ENCODE measurements around the gene PTRHD1.
"Not testable (repeated sequence)": the region's sequence is repeated elsewhere in the genome, so short reads cannot be mapped to it uniquely, and the experiment has no call there.

The PTRHD1 gene

DNA sequence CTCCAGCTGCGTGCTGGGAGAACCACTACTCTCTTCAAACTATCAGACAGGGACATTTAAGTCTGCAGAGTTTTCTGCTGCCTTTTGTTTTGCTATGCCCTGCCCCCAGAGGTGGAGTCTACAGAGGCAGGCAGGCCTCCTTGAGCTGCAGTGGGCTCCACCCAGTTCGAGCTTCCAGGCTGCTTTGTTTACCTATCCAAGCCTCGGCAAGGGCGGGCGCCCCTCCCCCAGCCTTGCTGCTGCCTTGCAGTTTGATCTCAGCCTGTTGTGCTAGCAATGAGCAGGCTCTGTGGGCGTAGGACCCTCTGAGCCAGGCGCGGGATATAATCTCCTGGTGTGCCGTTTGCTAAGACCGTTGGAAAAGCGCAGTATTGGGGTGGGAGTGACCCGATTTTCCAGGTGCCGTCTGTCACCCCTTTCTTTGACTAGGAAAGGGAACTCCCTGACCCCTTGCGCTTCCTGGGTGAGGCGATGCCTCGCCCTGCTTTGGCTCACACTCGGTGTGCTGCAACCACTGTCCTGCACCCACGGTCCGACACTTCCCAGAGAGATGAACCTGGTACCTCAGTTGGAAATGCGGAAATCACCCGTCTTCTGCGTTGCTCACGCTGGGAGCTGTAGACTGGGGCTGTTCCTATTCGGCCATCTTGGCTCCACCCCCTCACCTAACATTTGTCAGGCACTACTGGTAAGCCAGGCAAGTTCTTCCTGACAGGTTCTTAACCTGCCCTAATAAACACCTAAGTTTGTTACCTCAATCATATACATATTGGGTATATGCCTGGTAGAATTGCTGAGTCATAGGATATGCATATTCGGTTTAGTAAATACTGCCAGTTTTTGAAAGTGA is 12.8 kb upstream of the PTRHD1 start:
- DNase-seq: not testable (repeated sequence)

- DNase-seq: not testable (repeated sequence)
These were observed 7.3 kb upstream of the PTRHD1 start for GRCh38 chr2:24800487-24800886.

DNA sequence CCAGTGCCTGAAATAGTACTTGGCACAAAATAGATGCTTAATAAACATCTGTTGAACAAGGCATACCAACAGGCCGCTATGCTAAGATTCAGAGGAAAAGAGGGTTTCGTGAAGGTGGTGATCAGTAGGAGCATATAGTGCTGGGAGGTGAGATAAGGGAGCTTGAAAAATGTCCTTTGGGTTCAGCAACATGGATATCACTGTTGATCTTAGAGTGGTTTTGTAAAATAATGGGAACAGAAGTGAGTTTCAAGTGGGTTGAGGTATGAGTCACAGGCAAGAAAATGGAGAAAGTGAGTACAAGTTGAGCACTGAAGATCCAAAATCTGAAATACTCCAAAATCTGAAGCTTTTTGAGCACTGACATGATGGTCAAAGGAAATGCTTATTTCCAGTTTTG is 4.5 kb upstream of the PTRHD1 start:
- DNase-seq: no peak

- no peak for DNase-seq
These were observed 707 bp upstream of the PTRHD1 start for GRCh38 chr2:24793761-24794435.

DNA sequence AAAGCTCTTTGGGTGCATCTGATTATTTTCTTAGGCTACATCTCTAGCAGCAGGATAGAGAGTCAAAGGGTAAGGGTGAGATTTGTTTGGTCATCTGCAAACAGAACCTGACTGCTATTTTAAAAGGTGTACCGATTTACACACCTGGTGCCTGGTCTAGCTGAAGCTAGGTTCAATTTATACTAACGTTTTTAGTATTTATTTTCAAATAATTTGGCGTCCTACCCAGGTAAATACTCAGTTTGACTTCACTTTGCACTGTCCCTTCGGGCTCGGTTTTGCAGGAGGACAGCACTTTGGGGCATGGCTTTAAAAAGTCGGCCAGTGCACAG is 683 bp downstream of the PTRHD1 start:
- DNase-seq: no peak

DNA sequence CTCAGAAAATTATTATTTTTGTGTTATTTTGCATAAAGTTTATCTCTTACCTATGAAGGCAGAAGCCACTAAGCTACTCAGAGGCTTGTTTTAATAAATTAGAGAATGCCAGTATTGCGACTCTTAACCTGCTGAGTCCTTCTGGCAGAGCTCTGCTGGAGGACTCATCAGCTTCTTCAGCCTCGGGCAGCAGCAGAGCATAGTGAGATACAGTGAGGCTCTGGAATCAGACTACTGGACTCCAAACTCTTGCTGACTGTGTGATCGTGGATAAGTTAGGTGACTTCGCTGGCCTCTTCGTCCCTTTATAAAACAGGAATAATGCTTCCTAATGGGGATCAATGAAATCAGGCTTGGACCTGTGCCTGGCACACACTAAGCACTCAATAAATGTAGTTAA is 1.7 kb downstream of the PTRHD1 start:
- DNase-seq: no peak

DNA sequence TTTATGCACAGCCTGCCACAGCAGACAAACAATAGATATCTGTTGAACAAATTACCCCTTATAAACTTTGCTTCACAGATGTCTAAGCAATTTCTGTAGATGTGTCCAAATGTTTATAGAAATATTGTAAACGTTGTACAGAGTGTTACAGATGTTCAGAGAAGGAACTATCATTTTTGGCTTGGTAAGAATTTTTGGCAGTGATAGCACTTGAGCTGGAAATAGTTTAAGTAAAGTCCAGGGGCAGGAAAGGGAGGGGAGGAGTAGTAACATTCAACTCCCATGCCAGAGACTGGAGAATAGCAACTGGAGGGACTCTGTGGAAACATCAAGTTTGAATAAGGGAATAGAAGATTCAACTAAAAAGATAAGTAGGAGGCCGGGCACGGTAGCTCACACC is 4.4 kb downstream of the PTRHD1 start:
- no peak for DNase-seq

GRCh38 chr2:24787532-24787931 is 5.7 kb downstream of the PTRHD1 start:
- DNase-seq: no peak

DNA sequence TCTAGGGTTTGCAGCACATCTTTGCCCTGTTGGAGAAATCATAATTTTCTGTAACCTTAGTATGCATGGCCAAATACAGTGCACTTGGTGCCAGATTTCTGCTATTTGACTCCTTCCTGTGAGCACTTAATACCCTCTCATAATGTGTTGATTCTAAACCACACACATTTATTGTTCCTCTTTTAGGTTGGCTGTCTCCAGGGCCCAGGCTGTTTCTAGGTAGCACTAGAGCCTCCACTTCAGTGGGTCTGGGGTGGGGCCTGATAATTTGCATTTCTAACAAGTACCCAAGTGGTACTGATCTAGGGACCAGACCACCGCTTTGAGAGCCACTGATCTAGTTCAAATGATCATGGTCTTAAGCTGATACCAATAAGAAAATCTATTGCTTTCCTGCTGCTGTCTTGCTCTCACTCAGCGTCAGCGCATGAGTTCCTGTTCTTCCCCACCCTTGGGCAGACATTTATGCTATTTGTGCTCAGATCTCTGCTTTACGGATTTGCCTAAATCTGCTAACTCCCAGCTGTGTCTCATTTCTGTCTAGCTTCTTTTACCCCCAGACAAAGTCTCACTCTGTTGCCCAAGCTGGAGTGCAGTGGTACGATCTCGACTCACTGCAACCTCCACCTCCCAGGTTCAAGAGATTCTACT is 7.4 kb downstream of the PTRHD1 start:
- DNase-seq: no peak

DNA sequence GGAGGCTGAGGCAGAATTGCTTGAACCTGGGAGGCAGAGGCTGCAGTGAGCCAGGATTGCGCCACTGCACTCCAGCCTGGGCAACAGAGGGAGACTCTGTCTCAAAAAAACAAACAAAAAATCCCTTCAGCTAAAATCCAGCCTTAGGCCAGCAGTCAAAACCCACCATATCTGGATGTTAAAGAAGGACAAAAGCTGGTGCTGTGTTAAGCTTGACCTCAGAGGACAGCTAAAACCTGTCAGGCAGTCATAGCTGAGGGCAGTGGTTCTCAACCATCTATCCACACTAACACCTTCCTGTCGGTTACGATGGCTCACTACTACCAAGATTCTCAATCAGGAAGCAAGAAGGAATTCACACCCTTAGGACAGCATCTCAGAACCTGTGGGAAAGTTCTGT is 9.6 kb downstream of the PTRHD1 start:
- DNase-seq: no peak

DNA sequence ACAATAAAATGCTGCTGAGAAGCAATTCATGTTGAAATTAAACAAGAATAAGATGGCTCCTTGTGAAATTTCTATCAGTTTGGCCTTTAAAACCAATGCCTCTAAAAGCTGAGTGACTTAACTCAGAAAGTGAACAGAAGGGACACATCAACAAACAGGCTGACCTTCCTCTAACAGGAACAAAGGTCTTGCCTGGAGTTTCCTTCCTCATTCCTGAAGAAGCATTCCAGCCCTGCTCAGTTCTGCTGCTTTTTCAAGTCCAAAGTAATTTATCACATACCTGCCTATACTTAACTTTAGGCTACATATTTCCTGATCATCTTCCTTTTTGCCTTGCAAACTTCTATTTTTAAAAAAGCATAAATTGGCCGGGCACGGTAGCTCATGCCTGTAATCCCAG is 14.1 kb downstream of the PTRHD1 start:
- DNase-seq: no peak

GRCh38 chr2:24774373-24774772 is 18.8 kb downstream of the PTRHD1 start:
- no peak for DNase-seq

DNA sequence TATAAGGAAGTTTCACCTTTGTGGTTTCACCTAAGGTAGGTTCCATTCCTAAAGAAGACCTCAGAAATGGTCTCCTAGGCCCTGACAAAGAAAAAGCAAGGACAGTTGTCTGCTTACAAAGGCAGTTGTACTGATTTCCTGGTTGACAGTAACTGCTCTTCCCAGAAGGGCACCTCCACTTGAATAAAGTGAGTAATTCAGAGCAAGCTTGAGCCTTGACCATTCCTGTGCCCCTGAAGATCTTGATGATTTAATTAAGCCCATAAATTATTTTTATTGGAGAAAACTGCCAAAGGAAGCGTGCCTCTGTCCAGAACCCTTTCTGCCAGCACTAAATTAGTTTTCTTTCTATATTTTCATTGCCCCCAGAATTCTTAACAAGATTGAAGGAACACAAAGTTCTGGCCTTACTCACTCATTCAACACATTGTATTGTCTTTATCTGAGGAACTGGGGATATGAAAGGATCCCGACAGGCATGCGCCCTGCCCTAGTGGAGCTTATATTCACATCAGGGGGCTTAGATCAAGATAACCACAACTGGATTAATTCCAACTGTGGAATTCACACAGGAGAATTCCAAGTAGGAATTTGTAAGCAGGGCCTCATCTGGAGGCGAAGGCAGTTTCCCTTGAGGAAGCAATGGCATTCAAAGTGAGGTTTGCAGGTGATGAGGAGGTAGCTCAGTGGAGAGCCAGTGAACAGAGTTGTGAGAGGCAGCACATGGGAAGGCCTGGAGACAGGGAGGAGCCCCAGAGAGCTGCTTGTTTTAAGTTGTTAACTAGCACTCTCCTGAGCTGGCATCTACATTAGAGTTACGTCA is 21.2 kb downstream of the PTRHD1 start:
- DNase-seq: no peak

DNA sequence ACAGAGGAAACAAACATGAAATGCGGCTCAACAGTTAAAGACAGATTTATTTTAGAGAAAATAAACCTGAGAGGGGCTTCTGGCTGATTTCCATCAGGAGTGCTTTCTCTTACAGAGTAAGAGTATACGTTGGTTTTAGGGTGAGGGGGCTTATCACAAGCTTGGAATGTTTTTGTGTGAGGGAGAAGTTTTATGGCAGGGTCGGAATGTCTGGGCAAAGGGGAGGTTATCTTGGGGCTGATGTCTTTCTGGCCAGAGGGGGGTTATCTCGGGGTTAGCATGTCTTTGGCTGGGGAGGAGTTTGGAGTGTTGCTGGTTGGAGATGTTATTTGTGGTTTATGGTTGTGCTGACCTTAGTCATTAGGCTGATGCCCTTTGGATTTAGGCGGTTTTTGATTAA is 22.1 kb downstream of the PTRHD1 start:
- no peak for DNase-seq

GRCh38 chr2:24768601-24769000 is 24.6 kb downstream of the PTRHD1 start:
- DNase-seq: no peak

DNA sequence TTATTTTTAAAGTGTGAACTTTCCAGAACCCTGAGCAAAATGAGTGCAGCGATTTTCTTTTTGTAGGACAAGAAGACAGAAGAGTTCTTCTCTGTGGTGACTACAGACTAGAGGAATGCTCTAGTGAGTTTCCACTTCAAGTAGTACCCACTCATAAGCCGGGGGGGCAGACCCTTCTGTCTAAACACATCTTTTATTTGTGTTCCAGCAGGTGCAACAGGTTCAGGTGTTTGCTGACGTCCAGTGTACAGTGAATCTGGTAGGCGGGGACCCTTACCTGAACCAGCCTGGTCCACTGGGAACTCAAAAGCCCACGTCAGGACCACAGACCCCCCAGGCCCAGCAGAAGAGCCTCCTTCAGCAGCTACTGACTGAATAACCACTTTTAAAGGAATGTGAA is 25.2 kb downstream of the PTRHD1 start:
- DNase-seq: no peak

DNA sequence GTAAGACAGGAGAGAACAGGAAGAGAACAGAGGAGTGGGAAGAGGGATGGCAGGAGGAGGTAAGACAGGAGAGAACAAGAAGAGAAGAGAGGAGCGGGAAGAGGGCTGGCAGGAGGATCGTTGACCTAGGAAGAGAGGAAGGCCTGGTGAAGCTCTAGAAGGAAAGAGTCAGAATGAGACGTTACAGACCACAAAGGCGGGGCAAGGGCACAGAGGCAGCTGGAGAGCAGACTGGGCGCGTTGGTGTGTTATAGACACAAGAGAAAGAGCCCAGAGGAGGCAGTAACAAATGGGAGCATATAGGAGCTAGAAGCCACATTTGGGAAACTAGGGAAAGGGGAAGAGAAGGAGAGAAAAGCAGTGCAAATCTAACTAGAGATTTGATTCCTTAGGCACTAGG is 26.6 kb downstream of the PTRHD1 start:
- DNase-seq: no peak

DNA sequence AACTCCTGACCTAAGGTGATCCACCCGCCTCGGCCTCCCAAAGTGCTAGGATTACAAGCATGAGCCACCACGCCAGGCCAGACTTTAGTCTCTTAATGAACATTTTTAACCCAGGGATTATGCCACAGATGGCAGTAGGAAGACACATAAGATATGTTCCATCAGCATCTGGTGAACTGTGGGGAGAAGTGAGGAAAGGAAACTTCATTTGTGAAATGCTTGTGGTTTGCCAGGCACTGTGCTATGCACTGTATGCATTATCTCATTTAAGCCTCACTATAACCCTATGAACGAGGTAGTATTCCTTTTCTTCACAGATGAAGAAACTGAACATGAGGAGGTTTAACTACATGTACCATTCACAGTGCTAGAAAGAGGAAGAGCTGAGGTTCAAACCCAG is 29.3 kb downstream of the PTRHD1 start:
- no peak for DNase-seq

GRCh38 chr2:24762518-24762917 is 30.7 kb downstream of the PTRHD1 start:
- no peak for DNase-seq

- no peak for DNase-seq
These were observed 31.3 kb downstream of the PTRHD1 start for GRCh38 chr2:24761866-24762265.

GRCh38 chr2:24756789-24757188 is 36.4 kb downstream of the PTRHD1 start:
- no peak for DNase-seq

DNA sequence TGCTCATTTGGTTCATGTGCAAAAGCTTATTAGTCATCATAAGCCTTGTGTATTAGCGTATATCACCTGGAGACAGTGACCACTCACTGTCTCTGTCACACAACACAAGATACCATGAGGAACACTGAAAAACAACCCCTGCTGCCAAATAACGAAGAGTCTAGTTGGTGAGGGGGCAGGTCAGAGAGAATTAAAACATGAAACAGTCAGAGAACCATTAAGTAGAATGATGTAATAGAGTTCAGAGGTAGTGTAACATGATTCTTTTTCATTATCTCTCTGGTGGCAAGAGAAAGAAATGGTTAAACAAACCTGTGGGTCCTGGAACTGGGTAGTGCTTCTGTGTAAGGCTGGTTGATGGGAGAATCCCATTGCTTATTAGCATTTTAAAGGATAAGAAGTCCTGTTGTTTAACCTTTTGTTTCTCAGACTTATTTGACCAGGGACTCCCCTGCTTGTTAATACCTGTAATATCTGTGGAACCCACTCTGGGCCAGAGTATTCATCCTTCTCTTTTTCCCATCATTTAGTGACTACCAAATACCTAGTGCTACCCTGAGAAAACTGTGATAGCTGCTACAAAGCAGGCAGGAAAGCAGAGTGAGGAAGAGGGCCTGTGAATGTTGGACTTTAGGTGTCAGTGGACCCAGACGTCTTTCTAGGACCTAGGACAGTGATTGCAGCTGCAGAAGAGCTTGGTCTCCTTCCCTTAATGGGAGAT is 38.0 kb downstream of the PTRHD1 start:
- no peak for DNase-seq
